Fibroblast of lung (primary cell): ENCODE data around the gene TTBK2. TPM values are rescaled to one million over a fixed set of nuclear protein-coding genes. Genes with fewer than 3 reads are reported as not detected.

ENCODE experiments used
- DNase-seq, 2 donors: peaks; one replicate each; pipeline versions ENCODE4 v3.0.0 to v3.0.0-alpha.2; 2010; ENCODE audit warnings: low read depth in 2 of 2
- H2AFZ ChIP-seq: 2 replicates; pipeline ENCODE4 v1.5.1; 2012; ENCODE audit warnings: low read length, control low read depth, inconsistent platforms
- H3K27ac ChIP-seq: 2 replicates; pipeline ENCODE4 v1.5.1; 2011; ENCODE audit warnings: low read length, control low read depth; ENCODE audit not compliant: insufficient read depth
- H3K27me3 ChIP-seq: 2 replicates; pipeline ENCODE4 v1.5.1; 2011; ENCODE audit warnings: mild to moderate bottlenecking, low read length; ENCODE audit not compliant: control insufficient read depth, insufficient read depth
- H3K36me3 ChIP-seq: 2 replicates; pipeline ENCODE4 v1.5.1; 2011; ENCODE audit warnings: low read length; ENCODE audit not compliant: control insufficient read depth, insufficient read depth
- H3K4me1 ChIP-seq: 2 replicates; pipeline ENCODE4 v1.5.1; 2011; ENCODE audit warnings: low read length; ENCODE audit not compliant: control insufficient read depth, insufficient read depth; ENCODE audit errors: extremely low read depth
- H3K4me2 ChIP-seq: 2 replicates; pipeline ENCODE4 v1.5.1; 2011; ENCODE audit warnings: low read length, control low read depth; ENCODE audit not compliant: insufficient read depth; ENCODE audit errors: extremely low read depth
- H3K4me3 ChIP-seq, 4 experiments: fragments of 200-600 bp in 1 of 4; sonication (generic) in 1 of 4; replicated peaks in 1 of 4; 2 replicates each; pipeline ENCODE4 v1.5.1; 2011 to 2016; ENCODE audit warnings: low read length in 4 of 4, low read depth in 3 of 4, mild to moderate bottlenecking in 3 of 4, control low read depth in 2 of 4, inconsistent platforms in 1 of 4, mixed read lengths in 1 of 4; ENCODE audit not compliant: insufficient read depth in 1 of 4; ENCODE audit errors: control extremely low read depth in 1 of 4
- H3K79me2 ChIP-seq: 2 replicates; pipeline ENCODE4 v1.5.1; 2012; ENCODE audit warnings: mild to moderate bottlenecking, low read length, inconsistent platforms; ENCODE audit not compliant: control insufficient read depth, insufficient read depth
- H3K9ac ChIP-seq: 2 replicates; pipeline ENCODE4 v1.5.1; 2011; ENCODE audit warnings: mild to moderate bottlenecking, low read length, control low read depth; ENCODE audit not compliant: insufficient read depth
- H3K9me3 ChIP-seq: 2 replicates; pipeline ENCODE4 v1.5.1; 2012; ENCODE audit warnings: low read depth, low read length; ENCODE audit not compliant: control insufficient read depth, insufficient read depth
- H4K20me1 ChIP-seq: 2 replicates; pipeline ENCODE4 v1.5.1; 2011; ENCODE audit warnings: low read length; ENCODE audit not compliant: control insufficient read depth, insufficient read depth; ENCODE audit errors: extremely low read depth
- CTCF ChIP-seq, 2 donors: IDR thresholded peaks in 1 of 2; conservative IDR thresholded peaks in 1 of 2; 1 replicate in 1 of 2; 2 replicates in 1 of 2; pipeline ENCODE4 v1.5.1; 2011 to 2012; ENCODE audit warnings: low read length in 2 of 2, control low read depth in 1 of 2, inconsistent platforms in 1 of 2, low read depth in 1 of 2, mild to moderate bottlenecking in 1 of 2
- EZH2 ChIP-seq: IDR thresholded peaks from 2 replicates; pipeline ENCODE4 v1.5.1; 2012; ENCODE audit warnings: low read length, control low read depth, mild to moderate bottlenecking; ENCODE audit errors: missing control alignments
- polyA plus RNA-seq, 2 donors: library from polyadenylated mRNA; depleted of rRNA in 1 of 2; stranded (reverse) in 1 of 2; unstranded in 1 of 2; fragments of >200 nt; gene quantifications; 2 replicates each; pipeline ENCODE4 v1.2.1, GENCODE V29; 2011 to 2012; ENCODE audit warnings: missing spikeins in 1 of 2
- total RNA-seq: library from RNA; depleted of rRNA; stranded (reverse); fragments of >200 nt; gene quantifications from 2 replicates; pipeline ENCODE4 v1.2.1, GENCODE V29; 2014

The TTBK2 gene
- total and polyA plus RNA-seq, 2 donors (not counting 1 experiment from before 2014, with no cell fraction given) = 5.6 to 16.2 TPM

GRCh38 chr15:42785569-42785968 lies 135.0 kb downstream of the TTBK2 start:
- Histone ChIP-seq H4K20me1 (no peaks in the 10 kb centered on the region), H3K9ac (no peak overlapping the region), H3K4me1 (no peaks in the 10 kb centered on the region), H2AFZ (no peak overlapping the region), H3K4me2 (no peak overlapping the region), H3K9me3 (no peaks in the 10 kb centered on the region), H3K36me3 (no peaks in the 10 kb centered on the region), H3K27ac (no peak overlapping the region), H3K27me3 (no peaks in the 10 kb centered on the region), H3K4me3 (no peak overlapping the region), H3K79me2 (no peaks in the 10 kb centered on the region)
- TF ChIP-seq CTCF (conservative IDR thresholded peaks at IDR 0.05 in 1 of 2, IDR thresholded peaks at IDR 0.05 in 1 of 2; ENCODE audit: low read depth in 1 of 2, low read length in 2 of 2) = no peak
- DNase-seq = no peak

GRCh38 chr15:42784705-42785104 lies 135.9 kb downstream of the TTBK2 start:
- Histone ChIP-seq H3K79me2 (no peaks in the 10 kb centered on the region), H3K9me3 (no peaks in the 10 kb centered on the region), H3K4me2 (no peak overlapping the region), H4K20me1 (no peaks in the 10 kb centered on the region), H3K9ac (no peak overlapping the region), H3K27me3 (no peaks in the 10 kb centered on the region), H3K36me3 (no peaks in the 10 kb centered on the region), H3K4me3 (no peak overlapping the region), H3K4me1 (no peaks in the 10 kb centered on the region), H2AFZ (no peak overlapping the region), H3K27ac (no peak overlapping the region)
- TF ChIP-seq CTCF (conservative IDR thresholded peaks at IDR 0.05 in 1 of 2, IDR thresholded peaks at IDR 0.05 in 1 of 2; ENCODE audit: low read depth in 1 of 2, low read length in 2 of 2) = no peak
- no peak for DNase-seq

DNA sequence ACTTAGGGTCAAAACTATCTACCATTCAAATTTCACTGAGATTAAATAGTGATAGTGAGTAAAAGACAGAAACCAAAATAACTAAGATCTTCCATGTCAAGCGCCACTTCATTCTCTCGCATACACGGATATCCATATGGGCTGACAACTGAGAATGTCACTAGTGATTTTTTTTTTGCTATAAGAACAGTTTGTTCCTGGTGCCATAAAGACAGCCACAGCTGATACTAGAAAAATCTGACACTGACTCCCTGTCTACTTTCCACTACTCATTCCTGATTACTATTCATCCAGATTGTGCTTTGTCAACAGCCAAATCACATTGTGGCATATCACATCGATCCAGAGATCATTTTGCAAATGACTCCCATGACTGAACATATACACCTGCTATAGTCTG lies 137.9 kb downstream of the TTBK2 start:
- no peak overlapping the region for H3K4me2 ChIP-seq
- DNase-seq = no peak
- no peak overlapping the region for H2AFZ ChIP-seq
- no peaks in the 10 kb centered on the region for H3K4me1 ChIP-seq
- no peaks in the 10 kb centered on the region for H3K9me3 ChIP-seq
- H3K9ac ChIP-seq = no peak overlapping the region
- no peaks in the 10 kb centered on the region for H3K79me2 ChIP-seq
- no peak overlapping the region for H3K4me3 ChIP-seq
- H3K27me3 ChIP-seq = no peaks in the 10 kb centered on the region
- no peaks in the 10 kb centered on the region for H3K36me3 ChIP-seq
- no peak for TF ChIP-seq EZH2
- no peak for TF ChIP-seq CTCF (conservative IDR thresholded peaks at IDR 0.05 in 1 of 2, IDR thresholded peaks at IDR 0.05 in 1 of 2; ENCODE audit: low read depth in 1 of 2, low read length in 2 of 2)
- H3K27ac ChIP-seq = no peak overlapping the region
- H4K20me1 ChIP-seq = no peaks in the 10 kb centered on the region
